Measurements from ENCODE around the gene PLCB4.
A peak's percentile ranks its signal among the peaks of the same experiment; 100 is the strongest.

Gene PLCB4

GRCh38 chr20:9408422-9409300, 339.8 kb downstream of the PLCB4 start:
- peak; percentile 85 for DNase-seq

DNA sequence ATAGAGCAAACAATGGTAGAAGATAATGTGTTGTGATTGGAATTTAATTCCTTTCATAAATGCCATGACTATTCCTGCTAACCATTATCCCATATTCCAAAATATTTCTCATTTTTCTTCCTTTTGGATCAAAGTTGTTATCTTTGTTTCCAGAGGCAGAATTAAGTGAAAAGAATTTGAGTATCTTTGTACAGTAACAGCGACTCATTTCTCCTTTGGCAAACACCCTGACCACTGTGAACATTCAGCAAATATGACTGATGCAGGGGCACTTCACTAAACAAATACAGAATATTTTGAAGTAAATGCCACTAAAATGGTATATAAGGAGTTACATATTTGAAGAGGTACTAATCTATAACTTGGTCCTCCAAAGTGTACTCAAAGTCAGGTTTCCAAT, 340.5 kb downstream of the PLCB4 start:
- peak; percentile 78 for DNase-seq

- DNase-seq = peak; percentile 85
Measured at GRCh38 chr20:9409981-9410380, 341.1 kb downstream of the PLCB4 start.

DNA sequence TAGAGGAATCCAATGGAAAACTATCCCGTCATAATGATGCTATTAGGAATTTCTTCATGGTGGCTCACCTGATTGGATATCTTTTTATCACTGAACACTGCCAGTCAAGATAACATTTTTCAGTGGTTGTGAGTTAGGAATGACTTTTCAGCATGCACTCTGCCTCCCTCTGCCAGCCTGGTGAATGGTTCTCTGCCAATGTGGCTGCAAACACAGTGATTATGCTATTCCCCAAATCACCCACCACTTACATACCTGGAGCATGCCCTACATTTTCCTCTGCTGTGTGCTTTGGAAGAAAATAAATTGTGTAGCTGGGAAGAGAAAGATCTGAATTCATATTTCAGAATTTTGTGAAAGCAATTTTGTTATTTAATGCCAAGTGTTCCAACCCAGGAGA, 342.9 kb downstream of the PLCB4 start:
- DNase-seq = no peak

GRCh38 chr20:9412309-9412708, 343.4 kb downstream of the PLCB4 start:
- DNase-seq = no peak

GRCh38 chr20:9413001-9413400, 344.1 kb downstream of the PLCB4 start:
- DNase-seq = no peak

DNA sequence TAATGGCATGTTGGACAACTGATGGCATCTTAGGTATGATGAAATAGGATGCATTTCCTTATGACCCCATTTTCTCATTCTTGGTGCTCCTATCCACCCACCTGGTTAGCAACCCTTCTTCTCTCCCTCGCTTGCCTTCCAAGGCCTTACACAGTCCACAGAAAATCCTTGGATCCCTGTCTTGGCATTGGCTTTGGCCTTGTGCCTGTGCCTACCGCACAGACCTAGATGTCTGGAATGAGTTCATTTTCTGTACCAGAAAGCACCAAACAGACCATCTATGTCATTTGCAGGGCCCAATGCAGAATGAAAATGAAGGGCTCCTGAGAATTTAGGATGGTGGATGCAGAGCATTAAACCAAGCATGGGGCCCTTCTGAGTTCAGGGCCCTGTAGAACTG, 346.5 kb downstream of the PLCB4 start:
- no peak for DNase-seq

DNA sequence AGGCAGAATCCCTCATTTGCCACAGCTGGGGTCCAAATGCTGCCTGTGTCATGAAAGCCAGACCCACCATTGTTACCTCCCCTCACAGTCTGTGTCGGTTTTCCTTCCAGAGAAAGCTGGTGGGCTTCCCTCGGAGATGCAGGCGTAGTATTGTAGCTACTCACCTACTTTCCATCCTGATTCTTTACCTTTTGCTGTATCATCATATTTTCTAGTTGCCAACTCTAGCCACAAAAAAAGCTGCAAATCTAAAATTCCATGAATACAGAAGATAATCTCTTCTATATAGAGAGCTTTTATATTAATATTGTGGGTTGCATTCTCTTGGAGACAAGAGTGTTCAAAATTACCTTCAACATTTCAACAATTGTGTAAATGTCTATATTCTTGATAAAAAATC, 347.5 kb downstream of the PLCB4 start:
- no peak for DNase-seq

DNA sequence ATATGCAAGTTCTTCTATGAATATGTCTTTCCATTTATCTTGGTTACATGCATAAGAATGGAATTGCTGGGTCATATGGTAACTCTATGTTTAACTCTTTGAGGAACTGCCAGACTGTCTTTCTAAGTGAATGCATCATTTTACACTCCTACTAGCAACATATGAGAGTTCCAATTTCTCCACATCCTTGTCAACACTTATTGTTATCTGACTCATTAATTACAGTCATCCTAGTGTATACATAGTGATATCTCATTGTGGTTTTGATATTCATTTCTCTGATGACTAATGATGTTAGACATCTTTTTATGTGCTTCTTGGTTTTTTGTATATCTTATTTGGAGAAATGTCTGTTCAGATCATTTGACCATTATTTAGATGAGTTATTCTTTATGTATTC, 348.8 kb downstream of the PLCB4 start:
- DNase-seq = peak; percentile 65

GRCh38 chr20:9422321-9423057, 353.6 kb downstream of the PLCB4 start:
- no peak for DNase-seq

DNA sequence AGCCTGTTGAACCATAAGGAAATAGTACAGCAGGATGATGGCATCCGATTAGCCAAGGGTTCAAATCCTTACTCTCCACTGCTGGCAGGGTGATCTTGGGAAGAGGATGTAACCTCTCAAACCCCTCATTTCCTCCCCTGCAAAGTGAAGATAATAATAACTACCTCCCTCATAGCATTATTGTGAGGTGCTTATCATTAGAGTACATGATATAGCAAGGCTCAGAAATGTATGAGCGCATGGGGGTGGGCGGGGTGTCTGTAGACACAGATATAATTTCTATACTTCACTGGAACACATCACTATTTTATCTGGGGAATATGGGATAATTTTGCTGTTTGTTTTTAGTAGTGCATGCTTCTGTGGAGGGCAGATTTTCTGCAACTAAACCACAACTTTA, 355.7 kb downstream of the PLCB4 start:
- DNase-seq = no peak

GRCh38 chr20:9427430-9428291, 358.8 kb downstream of the PLCB4 start:
- peak; percentile 36 for DNase-seq

GRCh38 chr20:9428292-9428607, 359.4 kb downstream of the PLCB4 start:
- no peak for DNase-seq

DNA sequence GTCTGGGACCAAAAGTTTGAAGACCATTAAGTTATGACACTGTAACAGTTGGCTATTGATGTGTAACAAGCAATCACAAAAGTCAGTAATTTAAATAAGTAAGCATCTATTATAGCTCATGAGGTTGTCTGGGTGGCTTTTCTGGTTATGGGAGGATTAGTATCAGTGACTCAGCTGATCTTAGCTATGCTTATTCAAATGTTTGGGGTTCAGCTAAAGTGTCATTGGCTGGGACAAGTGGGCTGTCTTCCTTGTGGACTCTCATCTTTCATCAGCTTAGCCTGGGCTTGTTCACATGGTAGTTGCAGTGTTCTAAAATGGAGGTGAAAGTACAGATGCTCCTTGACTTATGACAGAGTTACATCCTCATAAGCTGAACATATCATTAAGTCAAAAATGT, 370.9 kb downstream of the PLCB4 start:
- no peak for DNase-seq

- DNase-seq = peak; percentile 26
Measured at GRCh38 chr20:9440892-9441291, 372.0 kb downstream of the PLCB4 start.

DNA sequence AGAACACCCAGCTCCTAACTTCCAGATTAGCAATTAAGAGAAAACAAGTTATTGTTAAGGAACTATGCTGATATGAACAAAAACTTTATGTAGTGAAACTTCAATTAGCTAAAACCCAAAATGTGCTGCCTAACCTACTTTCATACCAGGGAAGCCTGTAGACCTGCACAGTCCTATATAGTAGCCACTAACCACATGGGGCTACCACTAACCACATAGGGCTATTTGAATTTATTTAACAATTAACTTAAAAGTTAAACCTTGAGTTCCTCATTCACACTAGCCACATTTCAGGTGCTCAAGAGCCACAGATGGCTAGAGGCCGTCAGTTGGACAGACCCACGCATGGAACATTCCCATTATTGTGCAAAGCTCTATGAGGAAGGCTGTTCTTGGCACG, 373.1 kb downstream of the PLCB4 start:
- DNase-seq = no peak

DNA sequence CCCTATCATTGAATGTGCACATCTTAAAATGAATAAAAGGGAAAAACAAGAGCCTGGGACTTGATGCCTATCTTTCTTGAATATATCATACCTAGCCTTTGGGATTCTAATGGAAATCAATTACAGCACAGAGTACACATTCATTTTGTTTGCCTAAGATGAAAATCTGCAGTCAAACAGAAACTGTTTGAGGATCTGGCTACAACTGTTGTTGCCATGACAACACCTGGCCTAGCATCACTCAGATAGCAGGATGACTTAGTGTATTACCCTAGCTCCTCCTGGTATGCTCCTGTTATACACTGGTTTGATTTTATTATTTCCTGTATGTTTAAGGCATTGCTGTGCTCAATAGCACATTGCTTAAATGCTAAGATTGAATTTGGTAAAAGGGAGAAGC, 374.0 kb downstream of the PLCB4 start:
- peak; percentile 22 for DNase-seq

DNA sequence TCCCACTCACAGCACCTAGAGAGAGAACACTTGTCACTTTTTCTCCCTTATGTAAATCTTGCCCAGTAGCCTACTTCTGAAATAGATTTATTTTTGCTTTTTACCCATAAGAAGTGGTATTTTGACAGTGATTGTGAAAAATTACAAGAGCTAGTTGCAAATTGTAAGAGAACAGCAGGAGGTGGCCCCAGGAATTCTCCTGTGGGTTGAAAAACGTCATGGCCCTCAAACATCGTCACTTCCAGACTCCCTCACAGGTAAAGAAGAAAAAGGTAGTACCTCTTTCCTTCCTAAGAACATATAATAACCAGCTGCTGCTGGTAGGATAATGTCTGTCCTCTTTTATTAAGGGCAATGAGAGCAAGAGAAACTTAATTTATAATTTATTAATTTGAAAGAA, 376.0 kb downstream of the PLCB4 start:
- no peak for DNase-seq

DNA sequence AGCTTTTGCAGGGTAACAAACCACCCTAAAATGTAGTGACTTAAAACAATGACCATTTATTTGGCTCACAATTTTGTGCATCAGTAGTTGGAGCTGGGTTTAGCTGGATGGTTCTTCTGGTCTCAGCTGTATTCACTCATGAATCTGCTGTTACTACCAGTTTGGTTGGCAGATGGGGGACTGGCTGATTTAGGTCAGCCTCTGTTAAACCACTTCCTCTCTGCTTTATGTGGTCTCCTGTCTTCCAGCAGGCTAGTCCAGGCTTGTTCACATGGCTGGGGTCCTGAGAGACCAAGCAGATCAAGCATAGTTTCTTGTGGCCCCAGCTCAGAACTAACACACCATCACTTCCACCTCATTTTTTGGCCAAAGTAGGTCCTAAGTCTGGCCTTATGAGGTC, 378.3 kb downstream of the PLCB4 start:
- DNase-seq = no peak

DNA sequence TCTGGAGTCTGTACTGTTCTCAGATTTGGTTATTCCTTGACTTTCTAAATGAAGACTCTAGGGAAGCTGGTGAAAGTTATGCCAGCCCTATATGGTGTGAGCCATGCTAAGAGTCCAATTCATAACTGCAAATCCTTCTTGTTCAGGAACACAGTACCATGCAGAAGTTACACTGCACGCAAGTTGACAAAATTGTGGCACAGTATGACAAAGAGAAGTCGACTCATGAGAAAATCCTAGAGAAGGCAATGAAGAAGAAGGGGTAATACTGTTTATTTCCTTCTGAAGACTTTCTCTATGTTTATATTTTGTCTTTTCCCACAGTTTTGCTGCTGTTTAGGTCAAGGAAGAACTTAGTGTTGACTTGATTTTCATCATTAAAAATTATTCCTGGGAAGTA, 384.3 kb downstream of the PLCB4 start:
- DNase-seq = no peak

GRCh38 chr20:9454791-9455190, 385.9 kb downstream of the PLCB4 start:
- peak; percentile 8 for DNase-seq

DNA sequence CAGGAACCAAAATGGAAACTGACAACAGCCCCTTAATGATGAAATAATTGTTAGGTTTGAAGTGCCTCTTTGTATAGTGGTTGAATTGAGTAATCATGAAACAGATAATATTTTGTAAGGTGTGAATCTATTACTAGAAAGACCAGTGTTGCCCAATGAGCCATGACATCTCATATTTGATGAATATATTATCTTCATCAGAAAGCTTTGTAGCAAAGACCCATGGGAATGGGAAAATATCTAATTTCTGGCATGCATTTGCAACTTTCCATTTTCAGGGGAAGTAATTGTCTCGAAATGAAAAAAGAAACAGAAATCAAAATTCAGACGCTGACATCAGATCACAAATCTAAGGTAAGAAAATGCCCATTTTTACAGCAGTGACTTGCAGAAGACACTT, 388.2 kb downstream of the PLCB4 start:
- DNase-seq = no peak

GRCh38 chr20:9458138-9458796, 389.4 kb downstream of the PLCB4 start:
- DNase-seq = peak; percentile 20
